Thyroid gland (tissue), 4 donors: ENCODE measurements around the gene SH3RF3.

ENCODE experiments used
- CTCF ChIP-seq, 6 experiments: fragments of 200-600 bp in 3 of 6; fragments of 450-650 bp in 3 of 6; sonication (generic) in 3 of 6; IDR thresholded peaks; one replicate each; pipeline ENCODE4 v1.5.1; 2016 to 2019; ENCODE audit warnings: antibody characterized with exemption in 6 of 6, mild to moderate bottlenecking in 2 of 6, inconsistent platforms in 1 of 6, moderate library complexity in 1 of 6
- POLR2A ChIP-seq, 2 donors: fragments of 450-650 bp; IDR thresholded peaks; one replicate each; pipeline ENCODE4 v1.6.1; 2017; ENCODE audit warnings: antibody characterized with exemption in 2 of 2, mild to moderate bottlenecking in 2 of 2, moderate library complexity in 1 of 2

GRCh38 chr2:109513749-109514588 is 385.0 kb downstream of the SH3RF3 start:
- TF ChIP-seq CTCF (IDR thresholded peaks at IDR 0.05): no peak
- no peak for TF ChIP-seq POLR2A (IDR thresholded peaks at IDR 0.05)
